ENCODE measurements around the gene LPIN1.

LPIN1 gene

DNA sequence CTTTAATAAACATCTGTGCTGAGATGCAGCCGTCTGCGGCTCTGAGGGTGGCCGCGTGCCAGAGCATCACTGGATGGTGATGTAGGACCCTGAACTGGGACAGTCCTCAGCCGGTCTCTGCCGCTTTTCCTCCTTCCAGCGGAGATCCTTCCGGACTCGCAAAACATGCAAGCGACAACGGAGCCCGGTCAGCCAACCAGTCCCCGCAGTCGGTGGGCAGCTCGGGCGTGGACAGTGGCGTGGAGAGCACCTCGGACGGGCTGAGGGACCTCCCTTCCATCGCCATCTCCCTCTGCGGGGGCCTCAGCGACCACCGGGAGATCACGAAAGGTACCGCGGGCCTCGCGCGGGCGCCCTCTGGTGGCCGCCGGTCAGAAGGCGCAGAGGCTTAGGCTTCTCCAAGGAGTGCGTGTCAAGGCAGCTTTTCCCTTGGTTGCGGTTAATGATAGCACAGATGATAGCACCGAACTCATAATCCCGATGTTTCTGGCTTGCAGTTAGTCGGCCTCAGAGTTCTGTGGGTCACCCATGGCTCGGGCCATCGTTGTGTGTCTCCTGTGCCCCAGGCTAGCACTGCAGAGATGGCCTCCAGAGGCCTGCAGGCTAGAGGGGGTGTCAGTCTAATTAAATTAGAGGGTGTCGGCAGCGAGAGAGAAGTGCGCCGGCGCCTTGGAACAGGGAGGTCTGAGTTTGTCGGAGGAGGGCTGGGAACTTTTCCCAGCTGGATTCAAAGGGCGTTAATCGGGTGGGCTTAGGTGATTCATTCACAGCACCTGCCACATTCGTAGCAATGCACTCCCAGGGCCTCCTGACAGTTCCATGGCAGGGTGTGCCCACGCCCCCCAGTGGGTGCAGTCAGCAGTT, 38.5 kb downstream of the LPIN1 start:
- no peak for DNase-seq (ENCODE audit: low read depth)

DNA sequence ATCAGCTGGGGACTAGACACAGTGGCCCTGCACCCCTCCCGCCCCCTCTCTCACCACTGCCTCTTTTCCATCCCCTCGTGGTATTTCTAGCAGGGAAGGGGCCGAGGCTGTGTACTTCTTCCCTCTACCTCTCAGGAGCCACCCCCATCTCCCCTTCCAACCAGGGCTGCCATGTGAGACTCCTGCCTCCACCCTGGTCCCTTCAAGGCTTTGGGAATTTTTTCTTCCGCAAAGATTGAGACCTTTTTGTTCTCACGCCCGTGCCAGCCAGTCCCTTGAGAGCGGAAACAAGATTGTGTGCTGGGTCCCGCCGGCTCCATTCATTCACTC, 39.1 kb downstream of the LPIN1 start:
- no peak for DNase-seq (ENCODE audit: low read depth)

DNA sequence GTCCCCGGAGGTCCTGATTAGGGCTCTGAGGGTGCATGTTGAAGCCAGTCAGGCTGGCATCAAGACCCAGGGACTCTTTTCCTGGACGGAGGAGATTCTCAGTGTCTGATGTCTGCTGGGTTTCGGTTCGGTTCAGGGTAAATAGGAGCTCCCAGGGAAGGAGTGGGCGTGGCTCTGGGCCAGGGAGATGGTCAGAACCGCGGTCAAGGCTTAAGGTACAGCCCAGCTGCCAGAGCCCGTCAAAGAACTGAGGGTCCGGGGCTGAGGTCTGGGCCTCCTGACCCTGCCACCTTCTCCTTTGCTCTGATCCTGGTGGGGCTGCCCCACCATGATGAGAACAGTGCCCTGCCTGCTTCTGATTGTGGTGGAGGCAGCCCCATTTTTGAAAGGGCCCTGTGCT, 39.8 kb downstream of the LPIN1 start:
- no peak for DNase-seq (ENCODE audit: low read depth)

DNA sequence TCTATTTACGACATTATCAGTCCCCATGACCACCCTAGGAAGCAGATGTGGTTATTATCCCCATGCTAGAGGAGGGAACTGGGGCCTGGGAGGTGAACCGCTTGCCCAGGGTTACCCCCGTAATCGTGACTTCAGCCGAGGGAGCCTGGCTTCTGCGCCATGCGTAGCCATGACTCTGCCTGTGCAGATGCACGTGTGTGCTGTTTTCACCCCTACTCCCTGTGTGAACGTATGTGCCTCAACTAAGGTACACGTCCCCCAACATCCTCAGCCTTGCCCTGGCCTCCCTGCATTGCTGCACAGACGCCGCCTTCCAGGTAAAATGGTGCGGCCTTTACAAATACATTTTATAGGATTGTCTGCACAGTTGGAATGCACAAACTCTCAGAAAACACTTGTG, 40.2 kb downstream of the LPIN1 start:
- no peak for DNase-seq (ENCODE audit: low read depth)

DNA sequence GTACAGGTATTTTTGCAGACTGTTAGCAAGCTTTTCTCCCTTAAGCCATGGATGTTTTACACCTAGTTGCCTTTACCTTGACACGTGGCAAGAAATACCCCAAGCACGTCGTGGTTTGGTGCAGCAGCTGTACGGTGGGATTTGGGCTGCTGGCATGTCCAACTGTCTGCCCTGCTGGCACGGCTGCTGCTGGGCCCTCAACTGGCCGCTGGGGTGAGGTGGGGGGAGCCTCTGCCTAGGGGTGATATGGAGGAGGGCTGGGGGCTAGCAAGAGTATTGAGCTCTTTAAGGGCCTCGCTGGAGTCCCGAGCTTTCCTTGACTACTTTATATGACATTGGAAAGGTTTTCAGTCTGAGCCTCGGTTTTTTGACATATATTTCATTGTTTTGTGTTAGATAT, 41.6 kb downstream of the LPIN1 start:
- DNase-seq (ENCODE audit: low read depth): no peak

DNA sequence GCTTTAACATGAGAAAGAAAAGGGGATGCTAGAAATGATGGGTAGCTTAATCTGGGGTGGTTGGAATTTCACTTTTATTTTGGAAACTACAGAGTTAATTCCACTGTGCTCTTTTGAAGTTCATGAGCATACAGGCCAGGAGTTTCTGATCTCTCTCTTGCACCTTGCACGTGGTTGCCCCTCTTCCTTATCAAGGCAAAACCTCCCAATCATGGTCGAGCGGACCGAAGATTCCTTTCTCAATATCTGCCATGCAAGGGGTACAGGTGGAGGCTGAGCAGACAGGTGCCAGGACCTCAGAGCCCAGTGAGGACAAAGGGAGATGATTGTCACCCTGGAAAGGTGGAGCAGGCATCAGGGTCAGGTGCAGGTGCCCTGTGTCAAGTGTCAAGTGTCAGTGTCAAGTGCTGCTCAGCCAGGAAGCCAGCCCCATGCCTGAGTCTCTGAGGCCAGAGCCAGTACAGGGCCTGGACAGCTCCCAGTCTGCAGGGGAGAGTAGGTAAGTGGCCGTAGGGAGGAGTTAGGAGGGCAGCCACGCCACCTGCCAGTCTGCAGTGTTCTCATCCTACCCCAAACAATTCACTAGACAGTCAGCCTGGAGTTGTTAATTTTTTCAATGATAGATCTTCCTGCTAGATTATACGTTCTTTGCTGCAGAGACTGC, 42.2 kb downstream of the LPIN1 start:
- DNase-seq (ENCODE audit: low read depth): no peak

DNA sequence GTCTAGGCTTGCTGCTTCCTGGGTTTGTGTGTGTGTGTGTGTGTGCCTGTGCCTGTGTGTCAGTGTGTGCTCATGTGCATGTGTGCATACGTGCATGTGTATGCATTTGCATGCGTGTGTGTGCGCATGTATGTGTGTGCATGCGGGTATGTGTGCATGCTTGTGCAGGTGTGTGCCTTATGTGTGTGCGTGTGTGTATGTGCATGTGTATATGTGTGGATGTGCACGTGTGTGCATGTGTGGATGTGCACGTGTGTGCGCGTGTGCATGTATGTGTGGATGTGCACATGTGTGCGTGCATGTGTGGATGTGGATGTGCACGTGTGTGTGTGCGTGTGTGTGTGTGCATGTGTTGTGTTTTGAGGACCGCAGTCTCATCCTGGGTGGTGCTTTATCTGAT, 42.8 kb downstream of the LPIN1 start:
- DNase-seq (ENCODE audit: low read depth): no peak

DNA sequence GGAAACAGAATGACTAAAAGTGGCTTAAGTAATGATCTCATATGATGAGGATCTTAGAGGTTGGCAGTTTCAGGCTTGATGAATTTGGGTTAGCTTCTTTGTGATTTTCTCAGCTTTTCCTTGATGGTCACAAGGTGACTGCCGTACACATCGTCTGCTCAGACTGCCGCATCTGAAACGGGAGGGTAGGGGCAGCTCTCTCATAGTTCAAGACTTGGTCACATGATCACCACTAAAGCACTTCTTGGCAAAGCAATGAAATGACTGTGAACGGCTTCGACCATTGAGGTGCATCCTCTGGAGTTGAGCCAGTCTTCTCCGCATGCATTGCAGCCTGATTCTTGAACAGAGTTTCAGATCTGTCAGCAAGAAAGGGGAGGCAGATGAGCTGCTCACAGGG, 43.8 kb downstream of the LPIN1 start:
- DNase-seq (ENCODE audit: low read depth): no peak

DNA sequence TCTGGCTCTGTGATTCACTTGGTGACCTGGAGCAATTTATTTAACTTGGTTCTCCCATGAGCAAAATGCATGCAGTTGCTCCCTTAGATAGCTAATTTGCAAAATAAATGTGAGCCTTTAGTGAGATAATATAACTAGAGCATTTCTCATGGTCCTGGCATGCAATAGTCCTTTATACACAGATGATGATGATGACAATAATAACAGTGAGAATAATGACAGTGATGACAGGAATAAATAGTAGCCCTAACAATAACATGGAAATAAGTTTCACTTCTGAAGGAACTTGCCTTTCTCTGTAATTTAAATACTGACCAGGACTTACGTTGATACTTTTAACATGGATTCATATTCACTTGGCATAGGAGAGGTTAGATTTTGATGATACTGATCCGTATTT, 49.2 kb downstream of the LPIN1 start:
- no peak for DNase-seq (ENCODE audit: low read depth)

DNA sequence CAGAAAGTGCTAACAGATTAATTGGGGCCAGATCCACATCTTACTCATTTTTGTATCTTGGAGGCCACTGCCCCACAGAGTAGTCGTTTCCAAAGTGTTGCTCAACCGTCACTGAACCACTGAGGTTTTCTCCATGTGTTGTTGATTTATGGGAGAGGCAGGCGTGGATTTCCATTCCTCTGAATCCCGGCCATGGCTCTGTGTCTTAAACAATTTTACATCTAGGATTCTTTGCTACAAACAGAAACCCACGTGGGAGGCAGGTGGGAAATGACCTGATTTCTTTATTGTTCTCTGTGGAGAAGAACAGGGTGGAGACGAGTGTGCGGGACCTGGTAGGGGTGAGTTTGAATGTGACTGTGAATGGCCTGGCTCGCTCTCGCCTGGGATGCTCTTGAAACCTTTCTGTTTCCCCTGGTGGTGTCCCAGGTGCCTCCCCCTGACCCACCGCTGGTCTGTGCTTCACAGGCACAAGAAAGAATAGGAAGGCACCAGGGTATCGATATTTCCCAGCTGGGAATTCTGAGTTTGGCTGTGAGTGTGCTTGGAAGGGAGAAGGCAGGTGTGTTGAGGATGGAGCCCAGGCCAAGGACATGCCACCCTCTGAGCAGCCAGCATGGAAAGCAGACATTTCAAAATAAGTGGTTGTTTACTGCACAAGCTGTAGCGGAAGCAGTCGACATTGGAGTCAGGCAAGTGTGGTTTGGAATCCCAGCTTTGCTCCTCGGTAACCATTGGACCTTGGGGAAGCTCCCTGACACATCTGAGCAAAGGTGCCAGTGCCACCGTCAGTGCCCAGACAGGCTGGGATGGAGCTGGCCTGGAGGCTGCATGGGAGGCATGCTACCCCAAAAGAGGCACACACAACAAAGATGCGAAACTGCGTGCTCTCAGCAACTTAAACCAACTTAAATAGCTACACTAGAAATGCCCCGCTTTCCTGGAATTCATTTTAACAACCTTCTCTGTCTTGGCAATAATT, 50.0 kb downstream of the LPIN1 start:
- no peak for DNase-seq (ENCODE audit: low read depth)

DNA sequence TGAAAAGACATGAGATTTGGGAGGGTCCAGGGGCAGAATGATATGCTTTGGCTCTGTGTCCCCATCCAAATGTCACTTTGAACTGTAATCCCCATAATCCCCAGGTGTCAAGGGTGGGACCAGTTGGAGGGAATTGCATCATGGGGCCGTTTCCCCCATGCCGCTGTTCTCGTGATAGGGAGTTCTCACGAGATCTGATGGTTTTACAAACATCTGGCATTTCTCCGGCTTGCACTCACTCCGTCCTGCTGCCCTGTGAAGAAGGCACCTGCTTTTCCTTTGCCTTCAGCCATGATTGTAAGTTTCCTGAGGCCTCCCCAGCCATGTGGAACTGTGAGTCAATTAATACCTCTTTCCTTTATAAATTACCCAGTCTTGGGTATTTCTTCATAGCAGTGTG, 51.4 kb downstream of the LPIN1 start:
- DNase-seq (ENCODE audit: low read depth): no peak

DNA sequence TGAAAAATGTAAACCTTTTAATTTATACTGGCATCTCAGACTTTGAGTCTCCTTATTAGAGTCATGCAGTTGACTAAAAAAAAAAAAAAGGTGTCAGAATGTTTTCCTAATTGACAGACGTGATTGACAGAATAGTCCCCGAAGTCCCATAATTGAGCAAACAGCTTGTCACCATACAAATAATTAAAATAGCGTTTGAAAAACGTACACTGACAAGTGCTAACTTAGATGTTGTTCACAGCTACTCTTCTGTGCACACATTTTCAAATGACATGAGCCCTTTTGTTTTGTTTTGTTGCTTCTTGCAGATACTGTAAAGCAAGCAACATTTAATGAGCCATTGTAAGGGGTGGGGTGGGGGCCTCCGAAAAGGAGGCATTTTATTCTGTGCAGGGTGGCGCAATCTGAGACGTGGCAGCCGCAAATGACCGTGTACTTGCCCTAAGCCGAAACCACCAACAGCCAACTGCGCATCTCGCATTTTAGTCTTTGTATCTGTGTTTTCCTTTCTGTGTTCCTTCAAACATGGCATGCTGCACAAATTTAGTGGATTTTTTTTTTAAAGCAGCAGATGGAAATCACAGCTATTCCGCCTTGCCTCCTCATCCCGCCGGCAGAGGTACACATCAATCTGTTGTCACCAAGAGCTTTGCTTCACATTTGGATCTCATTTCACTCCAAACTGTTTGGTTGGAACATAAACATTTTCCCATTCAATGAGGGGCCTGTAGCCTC, 52.4 kb downstream of the LPIN1 start:
- no peak for DNase-seq (ENCODE audit: low read depth)

DNA sequence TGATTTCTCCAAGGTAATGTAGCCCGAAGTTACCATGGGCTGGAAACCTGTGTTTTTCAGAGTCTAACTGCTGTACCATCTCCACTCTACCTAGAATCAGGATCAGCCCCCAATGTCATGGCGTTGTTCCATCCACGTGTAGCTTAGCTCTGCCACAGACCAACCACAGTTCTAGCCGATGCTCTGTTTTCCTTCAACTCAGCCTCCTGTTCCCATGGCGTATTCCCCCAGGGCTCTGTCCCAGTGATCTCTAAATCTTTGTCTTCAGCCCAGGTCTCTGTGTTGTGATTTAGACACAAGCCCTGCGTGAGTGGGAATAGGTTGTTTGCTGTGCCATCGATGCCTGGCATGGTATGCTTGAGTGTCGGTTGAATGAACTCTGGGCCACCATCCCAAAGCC, 53.4 kb downstream of the LPIN1 start:
- no peak for DNase-seq (ENCODE audit: low read depth)

DNA sequence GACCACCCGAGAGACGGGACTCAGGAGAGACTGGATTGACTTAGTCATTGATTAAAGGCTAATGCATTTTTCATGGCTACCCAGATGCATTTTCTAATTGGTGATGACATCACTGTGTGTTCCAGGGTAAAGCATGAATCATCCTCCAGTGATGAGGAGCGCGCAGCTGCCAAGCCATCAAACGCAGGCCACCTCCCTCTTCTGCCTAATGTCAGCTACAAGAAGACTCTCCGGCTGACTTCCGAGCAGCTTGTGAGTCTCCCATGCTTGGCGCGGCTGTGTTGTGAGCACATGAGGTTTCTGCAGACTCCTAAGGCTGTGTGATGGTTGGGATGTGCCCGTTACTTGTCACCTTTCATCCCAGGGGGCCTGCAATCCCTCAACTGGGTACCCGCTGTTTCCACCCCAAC, 56.4 kb downstream of the LPIN1 start:
- DNase-seq (ENCODE audit: low read depth): no peak

DNA sequence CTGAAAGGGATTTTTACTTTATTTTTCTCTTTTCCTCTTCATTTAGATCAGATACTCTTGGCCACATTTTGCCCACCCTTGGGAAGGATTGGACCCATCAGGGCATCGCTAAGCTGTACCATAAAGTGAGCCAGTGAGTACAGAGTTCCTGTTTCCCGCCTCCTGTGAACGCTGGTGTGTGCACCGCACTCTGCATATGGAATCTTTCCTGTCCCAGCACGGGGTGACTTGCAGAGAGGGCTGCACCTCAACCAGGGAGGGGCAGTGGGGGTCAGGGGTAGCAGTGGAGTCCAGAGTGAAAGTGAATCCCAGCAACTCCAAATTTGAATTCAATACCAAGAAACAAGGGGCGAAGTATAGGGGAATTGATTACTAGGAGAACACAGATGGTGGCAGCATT, 58.6 kb downstream of the LPIN1 start:
- no peak for DNase-seq (ENCODE audit: low read depth)

DNA sequence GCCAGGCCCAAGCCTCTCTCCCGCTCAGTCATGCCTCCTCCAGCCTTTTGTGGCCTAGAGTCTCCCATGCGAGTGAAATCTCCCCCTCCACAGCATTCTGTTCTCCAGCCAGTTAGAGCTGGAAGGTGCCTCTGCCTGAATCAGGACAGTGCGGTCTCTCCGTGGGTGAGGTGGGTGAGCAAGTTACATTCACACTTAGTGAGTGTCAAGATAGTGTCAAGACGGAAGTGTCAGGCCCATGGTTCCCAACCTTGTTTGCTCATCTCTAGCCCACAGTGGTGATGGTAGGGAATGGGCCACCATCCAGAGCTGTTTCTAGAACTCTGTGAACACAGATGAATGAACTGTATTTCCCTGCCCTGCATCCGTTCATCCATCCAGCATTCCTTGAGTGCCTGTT, 59.5 kb downstream of the LPIN1 start:
- no peak for DNase-seq (ENCODE audit: low read depth)

DNA sequence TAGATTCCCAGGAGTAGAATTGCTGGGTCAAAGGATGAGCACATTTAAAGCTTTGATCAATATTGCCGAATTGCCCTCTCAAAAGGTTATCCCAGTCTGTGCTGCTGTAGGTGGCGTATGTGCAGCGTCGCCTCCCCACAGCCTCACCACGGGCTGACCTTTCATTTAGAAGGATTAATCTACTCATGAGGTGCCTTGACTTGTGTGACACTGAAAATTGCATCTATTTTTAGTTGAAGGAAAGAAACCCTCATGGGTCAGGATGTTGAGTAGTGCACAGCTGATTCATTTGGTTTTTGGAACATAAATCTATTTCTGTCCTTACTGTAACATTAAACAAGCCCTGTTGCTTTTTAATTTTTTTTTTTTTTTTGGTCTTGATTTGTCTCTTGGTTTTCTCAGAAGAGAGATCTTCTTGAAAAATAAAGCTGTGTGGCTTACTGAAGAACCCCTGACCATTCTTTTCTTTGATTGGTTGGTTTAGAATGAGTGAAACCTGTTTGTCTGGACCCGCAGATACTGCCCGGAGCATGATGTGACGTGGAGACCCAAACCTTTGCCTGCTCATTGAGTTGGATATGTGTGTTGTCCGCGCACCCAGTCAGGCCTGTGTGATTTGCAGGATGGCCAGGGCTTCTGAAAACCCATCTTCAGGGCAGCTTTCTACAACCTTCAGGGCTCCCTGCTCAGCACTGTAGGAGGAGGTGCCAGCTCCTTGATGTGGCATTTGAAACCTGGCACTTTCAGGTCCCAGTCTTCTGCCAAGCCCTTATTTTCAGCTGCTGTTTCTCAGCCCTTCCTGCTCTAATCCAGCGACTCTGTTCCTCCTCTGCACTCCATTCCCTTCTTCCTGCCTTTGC, 61.0 kb downstream of the LPIN1 start:
- no peak for DNase-seq (ENCODE audit: low read depth)

DNA sequence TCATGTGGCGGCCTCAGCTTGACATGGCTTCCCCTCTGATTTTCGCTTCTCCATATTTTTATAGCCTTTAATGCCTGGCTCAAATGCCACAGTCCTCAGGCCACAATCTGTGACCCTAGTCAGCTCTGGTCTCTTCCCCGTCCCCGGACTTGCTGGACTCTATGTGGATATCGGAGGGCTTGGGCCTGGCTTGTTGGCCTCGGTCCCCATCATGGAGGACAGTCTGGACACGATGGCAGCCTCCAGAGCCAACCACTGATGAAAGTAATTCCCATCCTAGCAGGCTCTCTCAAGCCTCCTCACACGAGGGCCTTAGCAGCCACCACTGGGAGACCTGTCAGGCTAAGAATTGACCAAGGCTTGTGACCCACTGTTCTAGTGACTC, 61.6 kb downstream of the LPIN1 start:
- no peak for DNase-seq (ENCODE audit: low read depth)

DNA sequence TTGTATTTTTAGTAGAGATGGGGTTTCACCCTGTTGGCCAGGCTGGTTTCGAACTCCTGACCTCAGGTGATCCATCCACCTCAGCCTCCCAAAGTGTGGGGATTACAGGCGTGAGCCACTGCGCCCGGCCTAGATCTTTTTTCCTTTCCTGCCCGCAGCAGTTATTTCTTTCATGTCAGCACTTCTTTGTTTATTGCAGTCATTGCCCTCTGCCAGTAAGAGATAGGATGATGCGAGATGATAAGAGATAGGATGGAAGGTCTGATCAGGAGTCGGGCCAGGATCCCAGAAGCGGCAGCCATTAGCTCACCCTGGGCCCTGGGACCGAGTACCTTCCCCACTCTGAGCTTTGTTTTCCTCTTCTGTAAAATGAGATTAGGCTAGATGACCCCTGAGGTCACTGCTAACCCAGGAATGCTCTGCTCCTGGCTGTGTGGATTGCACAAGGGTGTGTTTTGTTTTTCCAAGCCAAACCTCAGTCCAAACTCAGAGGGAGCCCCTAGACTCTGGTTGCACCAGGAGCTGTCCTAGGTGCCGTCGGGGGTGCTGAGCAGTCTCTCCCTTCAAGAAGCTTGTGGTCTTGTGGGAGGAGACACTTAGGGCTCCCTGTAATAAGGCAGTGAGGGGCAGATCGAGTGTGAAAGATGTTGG, 63.3 kb downstream of the LPIN1 start:
- DNase-seq (ENCODE audit: low read depth): no peak

DNA sequence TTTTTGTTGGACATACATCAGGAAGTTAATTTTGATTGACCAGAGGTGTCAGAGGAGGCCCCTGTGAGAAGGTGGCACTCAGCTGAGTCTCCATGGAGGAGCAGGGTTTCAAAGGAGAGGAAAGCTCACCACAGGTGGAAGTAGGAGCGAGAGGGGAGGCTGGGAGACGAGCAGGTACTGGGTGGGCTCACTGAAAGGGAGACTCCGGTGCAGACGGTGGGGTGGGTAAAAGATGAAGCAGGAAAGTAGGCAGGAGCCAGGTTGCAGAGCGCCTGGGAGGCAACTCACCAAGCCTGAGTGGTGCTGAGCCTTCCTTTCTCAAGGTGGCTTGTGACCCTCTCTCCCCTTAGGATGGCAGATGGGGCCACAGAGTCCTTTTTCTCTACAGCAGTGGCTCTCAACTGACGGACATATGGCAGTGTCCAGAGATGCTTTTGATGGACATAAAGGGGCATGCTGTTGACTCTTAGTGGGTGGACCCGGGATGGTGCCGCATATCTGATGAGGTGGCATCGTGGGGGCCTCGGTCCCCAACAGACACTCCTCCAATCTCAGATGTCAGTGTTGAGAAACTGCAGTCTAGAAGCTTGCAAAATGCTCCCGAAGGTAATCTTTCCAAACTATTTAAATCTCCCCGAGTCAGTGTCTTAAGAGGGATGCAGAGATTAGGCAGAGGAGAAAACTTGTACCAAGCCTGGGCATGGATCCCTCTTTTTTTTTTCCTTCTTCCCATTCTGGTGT, 64.0 kb downstream of the LPIN1 start:
- no peak for DNase-seq (ENCODE audit: low read depth)

Data from stimulated activated CD8-positive, alpha-beta memory T cell treated with anti-CD3 and anti-CD28 coated beads, Interleukin-7, amount 100 ng/mL, for 24 hours (primary cell).